ENCODE measurements around the gene GBX1. TPM values are rescaled to one million over a fixed set of nuclear protein-coding genes. Genes with fewer than 3 reads are reported as not detected.

Gene GBX1
- total RNA-seq, 1 experiment from 2014 or later = not detected

GRCh38 chr7:151146761-151147160, 20.7 kb downstream of the GBX1 start:
- Mint-ChIP-seq H3K9me3 (ENCODE audit: unreplicated experiment) (no peaks in the 10 kb centered on the region), H3K27me3 (ENCODE audit: insufficient read depth, unreplicated experiment) (no peaks in the 10 kb centered on the region), H3K4me3 (ENCODE audit: unreplicated experiment) (no peak overlapping the region), H3K4me1 (ENCODE audit: insufficient read depth, unreplicated experiment) (peaks cover 11% of the 10 kb centered on the region), H3K27ac (ENCODE audit: low read depth, unreplicated experiment) (no peak overlapping the region), H3K36me3 (ENCODE audit: insufficient read depth, unreplicated experiment) (peaks cover 25% of the 10 kb centered on the region)
- intact Hi-C loops (cut with micrococcal nuclease) = no loop called here
- ChIA-PET CTCF (interaction anchor here (0.6 to 2.4 kb wide), 5 partner anchors 23 to 184 kb away, joined by 3 to 9 read pairs (median 5); no protein-coding TSS in a partner anchor), POLR2A (interaction anchor here (0.7 to 1.7 kb wide), 4 partner anchors 11 to 93 kb away, joined by 3 to 6 read pairs (median 4); no protein-coding TSS in a partner anchor)
- DNase-seq (ENCODE audit: unreplicated experiment) = no peak
- BruUV-seq (replicated peaks) = no TSS peak
- no peak for TF ChIP-seq CTCF (IDR thresholded peaks at IDR 0.05; ENCODE audit: unreplicated experiment)

- POLR2A ChIA-PET = interaction anchor here (0.8 to 1.1 kb wide), 2 partner anchors 27 to 88 kb away, joined by 3 to 4 read pairs; no protein-coding TSS in a partner anchor
- Mint-ChIP-seq H3K9me3 (ENCODE audit: unreplicated experiment) (no peaks in the 10 kb centered on the region), H3K4me3 (ENCODE audit: unreplicated experiment) (no peak overlapping the region), H3K27ac (ENCODE audit: low read depth, unreplicated experiment) (no peak overlapping the region), H3K4me1 (ENCODE audit: insufficient read depth, unreplicated experiment) (peaks cover 11% of the 10 kb centered on the region), H3K27me3 (ENCODE audit: insufficient read depth, unreplicated experiment) (no peaks in the 10 kb centered on the region), H3K36me3 (ENCODE audit: insufficient read depth, unreplicated experiment) (peaks cover 41% of the 10 kb centered on the region)
- CTCF ChIA-PET = interaction anchor here (0.6 to 1.8 kb wide), 6 partner anchors 13 to 160 kb away, joined by 3 to 7 read pairs (median 4); no protein-coding TSS in a partner anchor
- no peak for TF ChIP-seq CTCF (IDR thresholded peaks at IDR 0.05; ENCODE audit: unreplicated experiment)
- intact Hi-C loops (cut with micrococcal nuclease) = no loop called here
- no peak for DNase-seq (ENCODE audit: unreplicated experiment)
- no TSS peak for BruUV-seq (replicated peaks)
These were observed 23.1 kb downstream of the GBX1 start for GRCh38 chr7:151144387-151144786.

- no peak for DNase-seq (ENCODE audit: unreplicated experiment)
- H3K36me3 Mint-ChIP-seq (ENCODE audit: insufficient read depth, unreplicated experiment) = peaks cover 41% of the 10 kb centered on the region
- ChIA-PET CTCF (interaction anchor here (0.6 to 2.3 kb wide), 3 partner anchors 20 to 160 kb away, joined by 3 to 7 read pairs (median 5); no protein-coding TSS in a partner anchor), POLR2A (interaction anchor here (0.8 kb wide), 1 partner anchor 89 kb away, joined by 4 read pairs; no protein-coding TSS in a partner anchor)
- TF ChIP-seq CTCF (IDR thresholded peaks at IDR 0.05; ENCODE audit: unreplicated experiment) = no peak
- no peaks in the 10 kb centered on the region for H3K9me3 Mint-ChIP-seq (ENCODE audit: unreplicated experiment)
- H3K4me1 Mint-ChIP-seq (ENCODE audit: insufficient read depth, unreplicated experiment) = peaks cover 11% of the 10 kb centered on the region
- H3K4me3 Mint-ChIP-seq (ENCODE audit: unreplicated experiment) = no peak overlapping the region
- intact Hi-C loops (cut with micrococcal nuclease) = no loop called here
- no TSS peak for BruUV-seq (replicated peaks)
- H3K27ac Mint-ChIP-seq (ENCODE audit: low read depth, unreplicated experiment) = peak overlapping the region; percentile 35
- H3K27me3 Mint-ChIP-seq (ENCODE audit: insufficient read depth, unreplicated experiment) = no peaks in the 10 kb centered on the region
These were observed 24.1 kb downstream of the GBX1 start for GRCh38 chr7:151143261-151144015.

- H3K27ac Mint-ChIP-seq (ENCODE audit: low read depth, unreplicated experiment) = peak overlapping the region; percentile 35
- BruUV-seq (replicated peaks) = no TSS peak
- ChIA-PET POLR2A (interaction anchor here (0.9 kb wide), 1 partner anchor 8 kb away, joined by 3 read pairs; no protein-coding TSS in a partner anchor), CTCF (interaction anchor here (0.6 to 2.3 kb wide), 4 partner anchors 19 to 156 kb away, joined by 3 to 7 read pairs (median 4); no protein-coding TSS in a partner anchor)
- DNase-seq (ENCODE audit: unreplicated experiment) = no peak
- H3K27me3 Mint-ChIP-seq (ENCODE audit: insufficient read depth, unreplicated experiment) = no peaks in the 10 kb centered on the region
- intact Hi-C loops (cut with micrococcal nuclease) = no loop called here
- H3K36me3 Mint-ChIP-seq (ENCODE audit: insufficient read depth, unreplicated experiment) = peaks cover 44% of the 10 kb centered on the region
- H3K9me3 Mint-ChIP-seq (ENCODE audit: unreplicated experiment) = no peaks in the 10 kb centered on the region
- TF ChIP-seq CTCF (IDR thresholded peaks at IDR 0.05; ENCODE audit: unreplicated experiment) = no peak
- H3K4me3 Mint-ChIP-seq (ENCODE audit: unreplicated experiment) = no peak overlapping the region
- peaks cover 11% of the 10 kb centered on the region for H3K4me1 Mint-ChIP-seq (ENCODE audit: insufficient read depth, unreplicated experiment)
These were observed 24.8 kb downstream of the GBX1 start for GRCh38 chr7:151142686-151143040.
